ES-I3 (cell line): ENCODE measurements around the gene DDAH1.
"Not testable (repeated sequence)": the region's sequence is repeated elsewhere in the genome, so short reads cannot be mapped to it uniquely, and the experiment has no call there.

Source experiments
- H3K36me3 ChIP-seq: 2 replicates; pipeline ENCODE4 v1.6.1; 2013; ENCODE audit warnings: mild to moderate bottlenecking, low read length, control low read depth, moderate library complexity; ENCODE audit not compliant: insufficient read depth
- H3K4me1 ChIP-seq: 2 replicates; pipeline ENCODE4 v1.6.1; 2013; ENCODE audit warnings: mild to moderate bottlenecking, control low read depth, low read length; ENCODE audit not compliant: insufficient read depth
- H3K9ac ChIP-seq: 2 replicates; pipeline ENCODE4 v1.6.1; 2013; ENCODE audit warnings: low read depth, mild to moderate bottlenecking, low read length, moderate library complexity
- H3K9me3 ChIP-seq: 2 replicates; pipeline ENCODE4 v1.6.1; 2013; ENCODE audit warnings: mild to moderate bottlenecking, low read length, moderate library complexity; ENCODE audit not compliant: control insufficient read depth, insufficient read depth

Gene DDAH1

DNA sequence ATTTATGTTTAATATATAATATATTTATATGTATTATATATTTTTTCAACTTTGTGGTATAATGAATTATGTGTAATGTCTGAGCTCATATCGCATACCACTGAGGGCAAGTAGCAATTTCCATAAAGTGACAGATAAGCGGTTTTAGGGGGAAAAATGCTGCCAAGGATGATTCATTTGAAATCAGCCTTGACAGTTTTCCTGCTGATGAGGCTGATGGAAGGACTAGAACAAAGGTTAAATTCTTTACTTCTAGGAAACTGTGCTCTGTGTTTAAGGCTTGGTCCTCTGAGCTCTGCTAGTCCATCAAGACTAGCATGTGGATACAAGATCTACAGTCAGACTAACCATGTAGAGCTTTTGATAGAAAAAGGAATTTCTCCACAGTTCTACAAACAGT is 19.3 kb upstream of the DDAH1 start:
- no peaks in the 10 kb centered on the region for H3K36me3 ChIP-seq
- no peaks in the 10 kb centered on the region for H3K4me1 ChIP-seq

GRCh38 chr1:85481688-85482087 is 16.7 kb upstream of the DDAH1 start:
- H3K9ac ChIP-seq = no peak overlapping the region
- H3K4me1 ChIP-seq = no peaks in the 10 kb centered on the region
- H3K36me3 ChIP-seq = no peaks in the 10 kb centered on the region
- no peaks in the 10 kb centered on the region for H3K9me3 ChIP-seq

More for the DNA sequence above, 19.3 kb upstream of the DDAH1 start:
- H3K9me3 ChIP-seq = no peaks in the 10 kb centered on the region
- H3K9ac ChIP-seq = no peak overlapping the region

DNA sequence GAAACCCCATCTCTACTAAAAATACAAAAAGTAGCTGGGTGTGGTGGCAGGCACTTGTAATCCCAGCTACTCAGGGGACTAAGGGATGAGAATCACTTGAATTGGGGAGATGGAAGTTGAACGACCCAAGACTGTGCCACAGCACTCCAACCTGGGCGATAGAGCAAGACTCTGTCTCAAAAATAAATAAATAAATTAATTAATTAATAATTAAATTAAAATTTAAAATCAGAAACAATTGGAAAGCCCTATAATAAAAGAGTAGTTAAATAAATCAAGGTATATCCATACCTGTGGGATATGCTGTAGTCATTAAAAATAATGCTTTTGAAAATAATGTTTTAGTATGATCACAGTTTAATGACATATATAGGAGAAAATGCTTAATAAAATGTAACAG is 15.6 kb upstream of the DDAH1 start:
- no peaks in the 10 kb centered on the region for H3K9me3 ChIP-seq
- H3K9ac ChIP-seq = no peak overlapping the region
- no peaks in the 10 kb centered on the region for H3K36me3 ChIP-seq
- no peaks in the 10 kb centered on the region for H3K4me1 ChIP-seq

- Histone ChIP-seq H3K9me3 (no peaks in the 10 kb centered on the region), H3K4me1 (no peaks in the 10 kb centered on the region), H3K9ac (no peak overlapping the region), H3K36me3 (no peaks in the 10 kb centered on the region)
These were observed 14.5 kb upstream of the DDAH1 start for GRCh38 chr1:85479491-85479890.

DNA sequence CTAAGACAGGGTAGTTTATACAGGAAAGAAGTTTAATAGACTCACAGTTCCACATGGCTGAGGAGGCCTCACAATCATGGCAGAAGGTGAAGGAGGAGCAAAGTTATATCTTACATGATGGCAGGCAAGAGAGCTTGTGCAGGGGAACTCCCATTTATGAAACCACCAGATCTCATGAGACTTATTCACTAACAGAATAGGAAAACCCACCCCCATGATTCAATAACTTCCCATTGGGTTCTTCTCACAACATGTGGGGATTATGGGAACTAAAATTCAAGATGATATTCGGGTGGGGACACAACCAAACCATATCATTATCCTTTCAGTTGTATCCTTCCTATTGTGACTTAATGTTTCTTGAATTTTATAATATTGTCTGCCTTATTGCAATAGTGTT is 13.4 kb upstream of the DDAH1 start:
- H3K9me3 ChIP-seq = no peaks in the 10 kb centered on the region
- no peaks in the 10 kb centered on the region for H3K4me1 ChIP-seq
- H3K36me3 ChIP-seq = no peaks in the 10 kb centered on the region

GRCh38 chr1:85475055-85475454 is 10.1 kb upstream of the DDAH1 start:
- no peak overlapping the region for H3K9ac ChIP-seq
- H3K9me3 ChIP-seq = no peaks in the 10 kb centered on the region
- H3K4me1 ChIP-seq = no peaks in the 10 kb centered on the region
- no peaks in the 10 kb centered on the region for H3K36me3 ChIP-seq

More for the DNA sequence above, 13.4 kb upstream of the DDAH1 start:
- H3K9ac ChIP-seq = no peak overlapping the region

DNA sequence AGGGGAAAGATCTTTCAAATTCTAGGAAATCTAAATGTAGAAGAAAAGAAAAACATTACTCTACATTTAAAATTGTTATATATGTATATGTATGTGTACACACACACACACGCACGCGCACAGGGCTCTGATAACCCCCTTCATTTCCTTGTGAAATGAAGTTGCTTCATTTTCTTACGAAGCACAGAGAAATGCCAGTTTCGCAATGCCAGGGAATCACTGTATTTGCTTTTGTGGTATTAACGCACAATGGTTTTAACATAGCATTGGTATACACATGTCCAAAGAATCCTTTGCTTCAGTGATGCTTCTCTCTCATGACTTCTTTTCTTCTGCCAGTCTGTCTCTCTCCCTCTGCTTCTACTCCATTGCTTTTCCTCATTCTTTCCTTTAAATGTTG is 8.4 kb upstream of the DDAH1 start:
- H3K9ac ChIP-seq = no peak overlapping the region

GRCh38 chr1:85471558-85471957 is 6.6 kb upstream of the DDAH1 start:
- H3K4me1 ChIP-seq = no peaks in the 10 kb centered on the region
- no peak overlapping the region for H3K9ac ChIP-seq
- no peaks in the 10 kb centered on the region for H3K9me3 ChIP-seq
- no peaks in the 10 kb centered on the region for H3K36me3 ChIP-seq

More for the DNA sequence above, 8.4 kb upstream of the DDAH1 start:
- Histone ChIP-seq H3K4me1 (no peaks in the 10 kb centered on the region), H3K9me3 (no peaks in the 10 kb centered on the region), H3K36me3 (no peaks in the 10 kb centered on the region)

DNA sequence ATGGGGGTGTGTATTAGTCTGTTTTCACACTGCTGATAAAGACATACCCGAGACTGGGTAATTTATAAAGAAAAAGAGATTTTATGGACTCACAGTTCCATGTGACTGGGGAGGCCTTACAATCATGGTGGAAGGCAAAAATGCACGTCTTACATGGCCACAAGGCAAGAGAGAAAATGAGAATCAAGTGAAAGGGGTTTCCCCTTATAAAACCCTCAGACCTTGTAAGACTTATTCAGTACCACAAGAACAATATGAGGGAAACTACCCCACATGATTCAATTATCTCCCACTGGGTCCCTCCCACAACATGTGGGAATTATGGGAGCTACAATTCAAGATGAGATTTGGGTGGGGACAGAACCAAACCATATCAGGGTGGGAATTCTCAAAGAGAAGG is 5.2 kb upstream of the DDAH1 start:
- H3K9me3 ChIP-seq, H3K9ac ChIP-seq, H3K4me1 ChIP-seq, H3K36me3 ChIP-seq: not testable (repeated sequence)

DNA sequence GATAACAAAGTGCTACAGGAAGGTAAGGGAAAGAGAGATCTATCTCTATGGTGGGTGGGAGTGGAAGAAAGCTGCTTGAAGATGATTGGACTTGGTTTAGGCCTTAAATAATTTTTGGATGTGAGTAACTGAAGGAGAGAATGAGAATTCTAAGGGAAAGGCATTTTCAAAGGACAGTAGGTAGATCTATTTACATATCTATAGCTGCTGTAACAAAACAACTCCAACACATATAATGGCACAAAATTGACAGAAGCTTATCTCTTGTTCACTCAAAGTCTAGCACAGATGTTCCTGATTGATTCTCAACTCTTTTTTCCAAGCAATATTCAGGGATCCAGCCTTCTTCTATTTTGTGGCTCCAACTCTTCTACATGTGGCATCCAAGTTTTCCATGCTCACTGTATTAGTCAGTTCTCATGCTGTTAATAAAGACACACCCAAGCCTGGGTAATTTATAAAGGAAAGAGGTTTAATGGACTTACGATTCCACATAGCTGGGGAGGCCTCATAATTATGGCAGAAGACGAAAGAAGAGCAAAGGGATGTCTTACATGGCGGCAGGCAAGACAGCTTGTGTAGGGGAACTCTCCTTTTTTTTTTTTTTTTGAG is 3.1 kb upstream of the DDAH1 start:
- H3K4me1 ChIP-seq = peaks cover 7% of the 10 kb centered on the region
- no peaks in the 10 kb centered on the region for H3K36me3 ChIP-seq
- no peaks in the 10 kb centered on the region for H3K9me3 ChIP-seq
- no peak overlapping the region for H3K9ac ChIP-seq

- no peaks in the 10 kb centered on the region for H3K9me3 ChIP-seq
- H3K4me1 ChIP-seq = peaks cover 16% of the 10 kb centered on the region
- H3K36me3 ChIP-seq = no peaks in the 10 kb centered on the region
- no peak overlapping the region for H3K9ac ChIP-seq
These were observed 2.1 kb upstream of the DDAH1 start for GRCh38 chr1:85467036-85467435.

GRCh38 chr1:85465786-85466134 is 801 bp upstream of the DDAH1 start:
- Histone ChIP-seq H3K4me1 (peaks cover 16% of the 10 kb centered on the region), H3K9ac (peak overlapping the region; percentile 87; the same call in 1 of the 2 replicates), H3K9me3 (no peaks in the 10 kb centered on the region), H3K36me3 (no peaks in the 10 kb centered on the region)

DNA sequence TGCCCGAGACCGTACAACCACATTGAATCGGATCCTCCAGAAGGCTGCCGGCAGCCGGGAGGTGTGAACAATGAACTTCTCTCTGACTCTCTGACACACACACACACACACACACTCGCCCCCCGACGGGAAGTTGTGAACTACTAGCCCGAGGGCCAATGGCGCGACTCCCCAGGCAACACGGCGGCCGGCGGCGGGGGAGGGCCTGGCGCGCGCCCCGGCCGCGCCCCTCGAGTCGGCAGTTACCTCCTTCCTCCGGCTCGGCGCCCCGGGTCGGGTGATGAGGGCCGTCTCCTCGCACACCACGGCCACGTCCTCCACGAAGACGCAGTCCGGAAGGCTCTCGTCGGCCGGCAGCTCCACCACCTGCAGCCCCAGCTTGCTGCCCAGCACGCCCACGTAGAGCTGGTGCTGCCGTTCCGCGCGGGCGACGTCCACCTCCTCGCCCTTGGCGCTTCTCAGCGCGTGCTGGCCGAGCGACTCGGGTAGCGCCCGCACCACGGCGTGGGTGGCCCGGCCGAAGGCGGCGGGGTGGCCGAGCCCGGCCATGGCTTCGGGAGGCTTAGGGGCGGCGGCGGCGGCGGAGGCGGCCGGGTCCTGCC is 361 bp downstream of the DDAH1 start:
- H3K9me3 ChIP-seq = no peaks in the 10 kb centered on the region
- peaks cover 16% of the 10 kb centered on the region for H3K4me1 ChIP-seq
- peak overlapping the region; percentile 87 for H3K9ac ChIP-seq
- H3K36me3 ChIP-seq = no peaks in the 10 kb centered on the region

- no peaks in the 10 kb centered on the region for H3K9me3 ChIP-seq
- H3K36me3 ChIP-seq = no peaks in the 10 kb centered on the region
- H3K9ac ChIP-seq = peak overlapping the region; percentile 87
- H3K4me1 ChIP-seq = peaks cover 16% of the 10 kb centered on the region
These were observed 1.0 kb downstream of the DDAH1 start for GRCh38 chr1:85463731-85464496.
